Epithelial cell of esophagus (primary cell): ENCODE results near the gene SIRPB2.

Source experiments
- DNase-seq: peaks from one replicate; pipeline ENCODE4 v3.0.0; 2010; ENCODE audit warnings: low read depth
- H3K4me3 ChIP-seq: 2 replicates; pipeline ENCODE4 v1.5.1; 2011; ENCODE audit warnings: mild to moderate bottlenecking, low read length, control low read depth
- TF ChIP-seq, protein P1 (sequence below): IDR thresholded peaks from 2 replicates; pipeline ENCODE4 v1.5.1; 2011; ENCODE audit warnings: low read depth, mild to moderate bottlenecking, low read length, control low read depth, inconsistent platforms; ENCODE audit not compliant: insufficient read depth; ENCODE audit errors: missing control alignments

SIRPB2 gene

DNA sequence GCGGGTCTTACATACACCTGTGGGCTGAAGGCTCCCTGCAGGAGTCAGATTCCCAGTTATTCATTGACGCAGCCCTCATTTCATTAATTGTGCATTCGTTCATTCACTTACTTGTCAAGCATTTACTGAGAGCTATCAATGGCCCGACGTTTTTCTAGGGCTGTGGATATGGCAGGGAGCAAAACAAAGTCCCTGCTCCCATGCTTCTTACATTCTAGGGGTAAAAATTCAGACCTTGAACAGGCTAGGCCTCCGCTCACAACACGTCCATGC lies 24.2 kb downstream of the SIRPB2 start:
- DNase-seq = no peak
- TF ChIP-seq, protein P1, sequence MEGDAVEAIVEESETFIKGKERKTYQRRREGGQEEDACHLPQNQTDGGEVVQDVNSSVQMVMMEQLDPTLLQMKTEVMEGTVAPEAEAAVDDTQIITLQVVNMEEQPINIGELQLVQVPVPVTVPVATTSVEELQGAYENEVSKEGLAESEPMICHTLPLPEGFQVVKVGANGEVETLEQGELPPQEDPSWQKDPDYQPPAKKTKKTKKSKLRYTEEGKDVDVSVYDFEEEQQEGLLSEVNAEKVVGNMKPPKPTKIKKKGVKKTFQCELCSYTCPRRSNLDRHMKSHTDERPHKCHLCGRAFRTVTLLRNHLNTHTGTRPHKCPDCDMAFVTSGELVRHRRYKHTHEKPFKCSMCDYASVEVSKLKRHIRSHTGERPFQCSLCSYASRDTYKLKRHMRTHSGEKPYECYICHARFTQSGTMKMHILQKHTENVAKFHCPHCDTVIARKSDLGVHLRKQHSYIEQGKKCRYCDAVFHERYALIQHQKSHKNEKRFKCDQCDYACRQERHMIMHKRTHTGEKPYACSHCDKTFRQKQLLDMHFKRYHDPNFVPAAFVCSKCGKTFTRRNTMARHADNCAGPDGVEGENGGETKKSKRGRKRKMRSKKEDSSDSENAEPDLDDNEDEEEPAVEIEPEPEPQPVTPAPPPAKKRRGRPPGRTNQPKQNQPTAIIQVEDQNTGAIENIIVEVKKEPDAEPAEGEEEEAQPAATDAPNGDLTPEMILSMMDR = no peak
- no peak overlapping the region for H3K4me3 ChIP-seq

DNA sequence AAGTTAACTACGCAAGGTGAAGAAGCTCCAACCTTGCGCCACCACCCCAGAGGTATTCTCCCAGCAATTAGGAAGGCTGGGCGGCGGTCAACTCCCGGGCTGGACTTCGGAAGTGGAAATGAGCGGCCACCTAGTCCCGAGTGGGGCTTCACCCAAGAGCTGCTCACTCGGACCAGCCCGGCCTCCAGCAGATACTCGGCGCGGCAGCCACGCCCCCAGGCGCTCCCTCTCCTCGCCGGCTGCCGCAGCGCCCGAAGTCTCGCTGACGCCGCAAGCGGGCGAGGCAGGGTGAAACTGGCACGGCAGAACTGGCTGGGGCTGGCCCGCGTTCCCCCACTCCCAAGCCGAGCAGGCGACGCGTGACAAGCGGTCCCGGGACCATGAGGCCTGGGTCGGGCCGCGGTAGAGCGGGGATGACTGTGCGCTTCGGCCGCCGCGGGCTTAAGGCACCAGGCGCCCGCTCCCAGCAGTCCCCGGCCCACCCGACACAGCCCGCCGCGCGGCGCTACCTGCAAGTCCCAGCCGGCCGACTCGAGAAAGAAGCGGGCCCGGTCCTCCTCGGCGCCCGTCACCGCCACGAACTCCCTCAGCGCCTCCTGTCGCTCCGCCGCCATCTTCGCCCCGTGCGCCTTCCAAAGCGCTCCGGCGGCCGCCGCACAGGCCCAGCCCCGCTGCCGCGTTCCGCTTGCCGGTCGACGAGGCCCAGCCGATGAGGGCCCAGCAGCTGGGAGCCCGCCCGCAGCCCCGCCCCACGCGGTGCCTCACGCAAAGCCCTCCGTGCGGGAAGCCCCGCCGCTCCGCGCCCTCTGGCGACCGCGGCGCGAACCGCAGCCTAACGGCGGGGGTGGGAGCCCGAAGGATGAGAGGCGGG lies 24.8 kb downstream of the SIRPB2 start, which contains the start of gene NSFL1C:
NSFL1C (minus strand) TSS at position 639 of the 871 bp plus-strand sequence; CDS start at position 614, 25 bp downstream.
- peak; percentile 98 for DNase-seq
- TF ChIP-seq, protein P1 = peak; percentile 65
- H3K4me3 ChIP-seq = peak within 1 kb of the TSS; percentile 75

DNA sequence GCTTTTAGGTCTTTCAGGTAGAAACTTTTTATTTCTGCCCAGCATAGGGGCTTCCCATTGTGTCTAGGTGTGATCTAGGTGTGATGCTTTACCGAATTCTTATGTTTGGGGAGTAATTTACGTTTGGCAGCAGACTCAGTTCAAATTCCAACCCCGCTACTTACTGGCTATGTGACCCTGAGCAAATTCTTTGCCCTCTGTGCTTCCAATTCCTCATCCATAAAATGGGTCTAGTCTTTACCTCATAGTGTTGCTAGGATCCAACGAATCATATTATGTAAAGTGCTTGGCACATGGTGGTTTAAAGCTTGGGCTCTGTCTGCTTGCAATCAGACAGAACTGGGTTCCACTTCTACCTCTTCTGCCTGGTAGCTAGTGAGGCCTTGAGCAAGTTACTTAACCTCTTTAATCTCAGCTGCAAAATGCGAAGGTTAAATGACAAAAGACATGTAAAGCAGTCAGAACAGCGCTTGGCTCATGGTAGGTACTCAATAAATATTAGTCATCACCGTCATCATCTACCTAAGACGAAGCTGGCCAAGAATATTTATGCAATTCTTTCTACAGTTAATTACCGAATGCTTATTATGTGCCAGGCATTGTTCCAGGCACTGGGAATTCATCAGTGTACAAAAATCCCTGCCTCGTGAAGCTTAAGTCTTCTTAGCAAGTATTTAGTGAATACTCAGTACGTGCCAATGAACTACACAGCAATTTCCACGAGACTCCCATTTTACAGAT lies 25.6 kb downstream of the SIRPB2 start:
- TF ChIP-seq, protein P1 = no peak
- DNase-seq = peak; percentile 75

DNA sequence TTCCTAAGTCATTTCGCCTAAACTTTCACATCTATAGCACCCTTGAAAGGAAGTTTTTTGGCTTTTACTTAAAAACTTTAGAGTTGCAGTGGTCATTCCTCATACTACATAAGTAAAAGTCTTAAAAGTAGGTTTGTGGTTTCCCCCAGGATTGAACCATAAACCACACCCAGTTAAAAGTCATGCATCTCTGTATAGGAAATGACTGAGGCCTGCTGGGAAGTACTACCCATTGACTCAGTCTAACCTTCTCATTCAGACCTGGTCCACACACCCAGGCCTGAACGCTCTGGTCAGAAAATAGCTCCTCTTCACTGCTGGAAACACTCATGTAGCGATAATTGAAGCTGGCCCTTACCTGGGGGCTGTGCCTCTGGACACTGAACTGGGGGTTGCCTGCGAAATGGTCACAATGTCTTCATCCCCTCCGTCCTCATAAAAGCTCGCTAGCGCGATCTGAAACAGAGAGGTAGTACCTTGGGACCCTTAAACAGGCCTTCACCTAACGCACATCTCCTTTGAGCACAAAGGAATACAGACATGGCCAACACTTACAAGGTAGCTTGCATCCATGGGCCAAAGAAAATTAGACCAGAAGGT lies 27.1 kb downstream of the SIRPB2 start:
- H3K4me3 ChIP-seq = no peak overlapping the region
- TF ChIP-seq, protein P1 = no peak
- no peak for DNase-seq

More for the DNA sequence above, 25.6 kb downstream of the SIRPB2 start:
- peak overlapping the region; percentile 75 for H3K4me3 ChIP-seq

DNA sequence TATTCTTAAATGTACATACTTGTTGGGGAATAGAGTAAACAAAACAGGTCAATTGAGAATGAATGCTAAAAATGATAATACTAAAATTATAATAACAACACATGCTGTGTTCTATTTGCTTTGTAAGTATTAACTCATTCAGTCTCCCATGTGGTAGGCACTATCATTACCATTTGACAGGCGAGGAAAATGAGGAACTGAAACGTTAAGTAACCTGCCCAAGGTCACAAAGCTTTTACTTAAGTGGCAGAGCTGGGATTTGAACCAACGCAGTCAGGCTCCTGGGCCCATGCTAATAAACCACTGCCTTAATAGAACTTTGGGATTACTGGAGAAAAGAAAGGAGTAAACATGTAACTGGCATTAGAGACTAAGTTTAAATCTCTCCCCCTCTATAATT lies 28.4 kb downstream of the SIRPB2 start:
- TF ChIP-seq, protein P1 = no peak
- no peak overlapping the region for H3K4me3 ChIP-seq
- DNase-seq = no peak

DNA sequence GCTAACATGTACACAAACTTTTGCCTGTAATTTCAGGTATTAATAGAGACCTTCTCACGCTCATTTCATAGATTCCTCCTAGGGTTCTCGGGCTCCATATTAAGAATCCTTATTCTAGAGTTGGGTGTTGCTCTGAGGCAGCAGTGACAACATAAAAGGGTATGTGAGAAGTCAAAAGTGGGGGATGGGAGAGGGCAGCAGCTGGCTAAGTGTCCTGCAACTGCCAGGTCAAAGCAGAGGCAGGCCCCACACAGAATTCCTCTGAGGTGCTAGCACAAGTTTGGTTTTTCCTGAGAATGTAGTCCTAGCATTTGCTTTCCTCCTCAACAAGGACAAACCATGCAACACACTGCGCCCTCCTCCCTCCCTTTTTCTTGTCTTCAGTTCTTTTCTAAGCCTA lies 29.2 kb downstream of the SIRPB2 start:
- TF ChIP-seq, protein P1 = no peak
- no peak overlapping the region for H3K4me3 ChIP-seq
- no peak for DNase-seq
